SK-N-SH (cell line): ENCODE data around the gene LNPEP. TPM values are rescaled to one million over a fixed set of nuclear protein-coding genes. Genes with fewer than 3 reads are reported as not detected.

Experiments
- CTCF ChIA-PET: fragments of 300-600, 350-600 bp; formaldehyde crosslinking; extraction: SDS; loops from one replicate; lab custom pipeline; 2021; lab: Yijun Ruan, JAX
- POLR2A ChIA-PET: fragments of 350-600 bp; sonication (Branson Sonifier 250); formaldehyde crosslinking; extraction: SDS; loops from one replicate; lab custom pipeline; 2020; ENCODE audit warnings: antibody characterized with exemption, inconsistent platforms; lab: Yijun Ruan, JAX
- DNase-seq: peaks from one replicate; pipeline ENCODE4 v3.0.0; 2012
- H2AFZ ChIP-seq: fragments of 200-600 bp; sonication (generic); 2 replicates; pipeline ENCODE4 v1.8.1; 2016; ENCODE audit warnings: antibody characterized with exemption, mild to moderate bottlenecking, low read depth
- H3F3A ChIP-seq: fragments of 200-600 bp; sonication (generic); replicated peaks from 2 replicates; pipeline ENCODE3; 2016; ENCODE audit warnings: antibody characterized with exemption, mild to moderate bottlenecking; ENCODE audit not compliant: insufficient read depth
- H3K27ac ChIP-seq, 2 experiments: fragments of 200-500 bp in 1 of 2; fragments of 200-600 bp in 1 of 2; sonication (Bioruptor generic) in 1 of 2; sonication (generic), shearing (Covaris generic) in 1 of 2; 2 replicates each; pipeline versions ENCODE4 v1.5.1 to v1.6.1; 2014 to 2016; ENCODE audit warnings: low read depth in 2 of 2, inconsistent platforms in 1 of 2, low read length in 1 of 2, mild to moderate bottlenecking in 1 of 2, mixed read lengths in 1 of 2
- H3K27me3 ChIP-seq: fragments of 200-600 bp; sonication (generic), shearing (Covaris generic); 2 replicates; pipeline ENCODE4 v1.6.1; 2016; ENCODE audit warnings: mixed run types; ENCODE audit not compliant: insufficient read depth
- H3K36me3 ChIP-seq, 2 experiments: fragments of 200-500 bp in 1 of 2; fragments of 200-600 bp in 1 of 2; sonication (Bioruptor generic) in 1 of 2; sonication (generic) in 1 of 2; replicated peaks in 1 of 2; 2 replicates each; pipeline versions ENCODE3 to v1.5.1; 2014 to 2016; ENCODE audit warnings: low read length in 1 of 2, mild to moderate bottlenecking in 1 of 2; ENCODE audit not compliant: insufficient read depth in 2 of 2, control insufficient read depth in 1 of 2
- H3K4me1 ChIP-seq, 2 experiments: fragments of 200-500 bp in 1 of 2; fragments of 200-600 bp in 1 of 2; sonication (Bioruptor generic) in 1 of 2; sonication (generic), shearing (Covaris generic) in 1 of 2; 2 replicates each; pipeline versions ENCODE4 v1.5.1 to v1.6.1; 2014 to 2016; ENCODE audit warnings: low read depth in 1 of 2, low read length in 1 of 2, mixed run types in 1 of 2; ENCODE audit not compliant: insufficient read depth in 2 of 2, control insufficient read depth in 1 of 2
- H3K4me2 ChIP-seq: fragments of 200-600 bp; sonication (generic), shearing (Covaris generic); 2 replicates; pipeline ENCODE4 v1.6.1; 2017; ENCODE audit warnings: mixed run types
- H3K4me3 ChIP-seq, 2 experiments: fragments of 200-500 bp in 1 of 2; fragments of 200-600 bp in 1 of 2; sonication (Bioruptor generic) in 1 of 2; sonication (generic), shearing (Covaris generic) in 1 of 2; 2 replicates each; pipeline versions ENCODE4 v1.5.1 to v1.8.1; 2014 to 2016; ENCODE audit warnings: low read depth in 2 of 2, inconsistent platforms in 1 of 2, low read length in 1 of 2, mild to moderate bottlenecking in 1 of 2, mixed read lengths in 1 of 2, moderate library complexity in 1 of 2
- H3K79me2 ChIP-seq: fragments of 200-600 bp; sonication (generic); 2 replicates; pipeline ENCODE4 v1.8.1; 2017; ENCODE audit warnings: mild to moderate bottlenecking; ENCODE audit not compliant: insufficient read depth
- H3K9ac ChIP-seq: fragments of 200-600 bp; sonication (generic); 2 replicates; pipeline ENCODE4 v1.6.1; 2017; ENCODE audit warnings: mixed run types
- H3K9me2 ChIP-seq: fragments of 200-600 bp; sonication (generic); 2 replicates; pipeline ENCODE4 v1.6.1; 2017; ENCODE audit warnings: mixed run types
- H3K9me3 ChIP-seq: fragments of 200-600 bp; sonication (generic); 2 replicates; pipeline ENCODE4 v1.6.1; 2017; ENCODE audit warnings: mixed run types, mild to moderate bottlenecking, moderate library complexity
- H4K20me1 ChIP-seq: fragments of 200-600 bp; sonication (generic); 2 replicates; pipeline ENCODE4 v1.6.1; 2017; ENCODE audit warnings: mild to moderate bottlenecking, mixed run types; ENCODE audit not compliant: insufficient read depth
- CTCF ChIP-seq: fragments of 200-600 bp; sonication (generic); IDR thresholded peaks from 2 replicates; pipeline ENCODE4 v1.6.1; 2017; ENCODE audit warnings: antibody characterized with exemption, mild to moderate bottlenecking, moderate library complexity
- EP300 ChIP-seq, 2 experiments: IDR thresholded peaks; 2 replicates each; pipeline versions ENCODE4 v1.4.0 to v1.6.1; 2012; ENCODE audit warnings: borderline replicate concordance in 1 of 2, low read depth in 1 of 2, low read length in 1 of 2
- EZH2phosphoT487 ChIP-seq: fragments of 200-600 bp; sonication (generic); IDR thresholded peaks from 2 replicates; pipeline ENCODE4 v1.6.1; 2017; ENCODE audit warnings: low read depth, mixed run types, mild to moderate bottlenecking, antibody characterized with exemption, moderate library complexity, borderline replicate concordance
- FOXM1 ChIP-seq: IDR thresholded peaks from 2 replicates; pipeline ENCODE4 v1.4.0; 2012; ENCODE audit warnings: low read depth, mild to moderate bottlenecking
- GABPA ChIP-seq: IDR thresholded peaks from 2 replicates; pipeline ENCODE4 v1.4.0; 2012; ENCODE audit warnings: low read depth, mild to moderate bottlenecking
- GATA2 ChIP-seq: sonication (generic); formaldehyde crosslinking; IDR thresholded peaks from 2 replicates; pipeline ENCODE4 v1.5.0; 2020; ENCODE audit warnings: mild to moderate bottlenecking, missing genetic modification reagents
- IRF3 ChIP-seq: fragments of 150-350 bp; IDR thresholded peaks from 2 replicates; pipeline ENCODE4 v1.6.1; 2016; ENCODE audit warnings: mild to moderate bottlenecking, low read depth, low read length
- JUND ChIP-seq: IDR thresholded peaks from 2 replicates; pipeline ENCODE4 v1.4.0; 2012
- MAX ChIP-seq: IDR thresholded peaks from 2 replicates; pipeline ENCODE4 v1.4.0; 2012; ENCODE audit warnings: low read depth
- MEF2A ChIP-seq: IDR thresholded peaks from 2 replicates; pipeline ENCODE4 v1.4.0; 2012; ENCODE audit warnings: low read depth, borderline replicate concordance
- NFIC ChIP-seq: IDR thresholded peaks from 2 replicates; pipeline ENCODE4 v1.4.0; 2012; ENCODE audit warnings: borderline replicate concordance
- NRF1 ChIP-seq: IDR thresholded peaks from 2 replicates; pipeline ENCODE4 v1.6.1; 2012; ENCODE audit warnings: low read depth, mild to moderate bottlenecking, low read length
- RAD21 ChIP-seq: IDR thresholded peaks from 2 replicates; pipeline ENCODE4 v1.6.1; 2012; ENCODE audit warnings: mild to moderate bottlenecking, low read length
- RCOR1 ChIP-seq: fragments of 150-350 bp; IDR thresholded peaks from 2 replicates; pipeline ENCODE4 v1.6.1; 2017; ENCODE audit warnings: antibody characterized with exemption, low read length
- SIN3A ChIP-seq: IDR thresholded peaks from 2 replicates; pipeline ENCODE4 v1.6.1; 2012; ENCODE audit warnings: low read depth, mild to moderate bottlenecking, low read length, moderate library complexity, borderline replicate concordance
- SMC3 ChIP-seq: IDR thresholded peaks from 2 replicates; pipeline ENCODE4 v1.6.1; 2012; ENCODE audit warnings: low read depth, low read length, improper control_type of control experiment
- TAF1 ChIP-seq: IDR thresholded peaks from 2 replicates; pipeline ENCODE4 v1.6.1; 2012; ENCODE audit warnings: low read depth, mild to moderate bottlenecking, low read length, moderate library complexity, borderline replicate concordance
- ZBTB33 ChIP-seq: IDR thresholded peaks from 2 replicates; pipeline ENCODE4 v1.4.0; 2012; ENCODE audit warnings: low read depth, borderline replicate concordance
- WGBS: methylation state at CpG from one replicate; pipeline ENCODE4 v1.1.6; 2017; ENCODE audit warnings: low lambda C conversion rate; 5-methylcytosine and 5-hydroxymethylcytosine counted together
- polyA plus RNA-seq, 3 experiments: library from polyadenylated mRNA; depleted of rRNA; stranded (reverse); fragments of >200 nt; gene quantifications; 2 replicates each; pipeline ENCODE4 v1.2.3, GENCODE V29; 2012

The LNPEP gene
- polyA plus RNA-seq, 1 of the 3 experiments (the other 2 are of a cell fraction): 4.3 TPM

GRCh38 chr5:96969366-96969765 lies 33.5 kb downstream of the LNPEP start (continued):
- TF ChIP-seq CTCF (no peak), GATA2 (CRISPR knock-in tag) (no peak), GABPA (no peak), MEF2A (no peak), NRF1 (no peak), IRF3 (no peak), RAD21 (no peak), EZH2phosphoT487 (no peak), FOXM1 (no peak), RCOR1 (no peak)

- Histone ChIP-seq H3K9ac (no peak overlapping the region), H3K4me2 (no peak overlapping the region), H3K36me3 (no peaks in the 10 kb centered on the region), H3K27ac (no peak overlapping the region), H3K9me3 (no peaks in the 10 kb centered on the region), H2AFZ (no peak overlapping the region), H3K9me2 (no peaks in the 10 kb centered on the region), H3K4me1 (peaks cover 2 to 27% of the 10 kb centered on the region in 2 experiments; a peak in 3 of 4 replicates), H3F3A (peaks cover 26% of the 10 kb centered on the region), H3K79me2 (peaks cover 72% of the 10 kb centered on the region), H3K4me3 (no peak overlapping the region), H3K27me3 (no peaks in the 10 kb centered on the region), H4K20me1 (peaks cover 24% of the 10 kb centered on the region)
- TF ChIP-seq SMC3 (no peak), RCOR1 (no peak), JUND (no peak), ZBTB33 (no peak), MEF2A (no peak), TAF1 (no peak), EP300 (IDR thresholded peaks at IDR 0.05; ENCODE audit: borderline replicate concordance in 1 of 2, low read depth in 1 of 2, low read length in 1 of 2) (no peak), NFIC (no peak), SIN3A (no peak), NRF1 (no peak), MAX (no peak)
- CTCF ChIA-PET: interaction anchor here (1.2 kb wide), 1 partner anchor 191 kb away, joined by 3 read pairs; no protein-coding TSS in a partner anchor
- DNase-seq: no peak
- WGBS: 91% methylated on average over 5 of the region's 5 CpGs
- POLR2A ChIA-PET: no interaction called here
Measured at GRCh38 chr5:96972599-96973334, 36.9 kb downstream of the LNPEP start.
